GM18520 (cell line): ENCODE results near the gene PTPRS.

Experiments
- ATAC-seq: cut with Tn5 transposase; IDR thresholded peaks from one replicate; pipeline ENCODE4 v1.9.1; 2021; ENCODE audit not compliant: unreplicated experiment

The PTPRS gene

GRCh38 chr19:5355076-5355475 lies 14.5 kb upstream of the PTPRS start:
- no peak for ATAC-seq

DNA sequence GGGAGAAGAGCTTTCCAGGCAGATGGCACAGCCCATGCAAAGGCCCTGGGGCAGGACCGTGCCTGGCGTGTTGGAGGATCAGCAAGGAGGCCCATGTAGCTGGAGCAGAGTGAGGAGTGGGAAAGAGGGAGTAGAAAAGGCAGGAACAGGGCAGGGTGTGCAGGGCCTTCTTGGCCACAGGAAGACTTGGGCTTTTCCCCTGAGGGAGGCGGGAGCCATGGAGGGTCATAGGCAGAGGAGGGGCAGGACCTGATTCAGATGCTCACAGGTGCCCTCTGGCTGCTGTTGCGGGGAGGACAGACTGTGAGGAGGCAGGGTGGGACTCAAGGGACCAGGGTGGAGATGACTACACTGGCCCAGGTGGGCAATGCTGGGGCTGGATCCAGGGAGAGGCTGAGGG lies 13.8 kb upstream of the PTPRS start:
- ATAC-seq, result no peak

- ATAC-seq, result no peak
Measured at GRCh38 chr19:5352229-5352763, 11.7 kb upstream of the PTPRS start.

DNA sequence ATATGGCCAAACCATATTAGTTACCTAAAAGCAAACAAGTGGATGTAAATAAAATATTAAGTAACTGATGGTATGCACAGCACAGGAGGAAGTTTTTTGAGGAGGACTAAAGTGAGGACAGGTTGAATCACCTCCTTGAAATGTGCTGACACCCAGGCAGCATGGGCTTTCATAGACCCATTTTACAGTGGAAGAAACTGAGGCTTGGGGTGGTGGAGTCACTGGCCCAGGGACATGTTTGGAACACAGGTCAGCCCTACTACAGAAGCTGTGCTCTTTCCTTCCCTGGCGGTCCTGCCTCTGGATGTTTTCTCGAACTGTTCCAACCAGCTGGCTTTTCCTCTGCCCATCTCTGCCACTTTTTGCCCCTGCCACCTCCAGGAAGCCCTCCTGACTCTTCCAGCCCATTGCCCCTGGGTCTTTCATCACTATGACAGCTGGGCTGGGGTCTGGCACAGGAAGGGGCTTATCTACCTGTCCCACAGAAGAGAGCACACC lies 11.2 kb upstream of the PTPRS start:
- no peak for ATAC-seq

DNA sequence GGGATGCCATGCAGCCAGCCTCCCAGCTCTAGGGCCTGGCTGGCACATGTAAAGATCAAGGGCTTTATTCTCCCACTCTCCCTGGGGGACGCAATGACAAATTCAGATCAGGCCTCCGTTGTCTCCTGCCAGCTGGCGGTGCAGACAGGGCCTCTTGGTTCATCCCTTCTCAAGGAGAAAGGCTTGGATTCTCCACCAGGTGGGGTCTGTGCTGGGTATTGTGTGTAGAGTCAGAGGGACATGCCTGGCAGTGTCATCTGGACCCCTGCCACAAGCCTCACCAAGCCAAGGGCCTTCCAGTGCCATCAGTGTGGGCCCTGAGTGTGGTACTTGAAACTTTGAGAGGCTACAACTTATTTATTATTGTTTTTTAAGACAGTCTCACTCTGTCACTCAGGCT lies 8.4 kb upstream of the PTPRS start:
- ATAC-seq, result no peak

DNA sequence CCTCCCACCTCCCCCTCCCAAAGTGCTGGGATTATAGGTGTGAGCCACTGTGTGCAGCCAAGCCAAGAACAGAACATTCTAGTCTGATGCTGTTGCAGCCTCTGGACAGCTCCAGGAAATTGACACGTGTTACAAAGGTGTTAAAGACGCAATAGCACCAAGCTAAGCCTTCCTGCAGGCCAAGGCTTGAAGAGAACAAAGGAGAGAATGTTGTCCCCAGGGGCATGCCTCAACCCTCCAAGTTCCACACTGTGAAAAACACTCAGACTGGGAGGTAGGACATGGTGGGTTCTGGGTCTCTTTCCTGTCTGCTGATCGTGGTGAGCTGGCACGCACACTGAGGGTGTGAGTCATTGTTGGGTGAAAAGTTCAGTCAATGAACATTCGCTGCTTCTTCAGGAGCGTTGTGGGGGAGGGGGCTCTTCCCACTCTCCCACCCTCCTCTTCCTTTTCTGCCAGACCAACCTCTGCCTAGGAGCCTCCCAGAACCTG lies 5.3 kb upstream of the PTPRS start:
- ATAC-seq, result no peak

DNA sequence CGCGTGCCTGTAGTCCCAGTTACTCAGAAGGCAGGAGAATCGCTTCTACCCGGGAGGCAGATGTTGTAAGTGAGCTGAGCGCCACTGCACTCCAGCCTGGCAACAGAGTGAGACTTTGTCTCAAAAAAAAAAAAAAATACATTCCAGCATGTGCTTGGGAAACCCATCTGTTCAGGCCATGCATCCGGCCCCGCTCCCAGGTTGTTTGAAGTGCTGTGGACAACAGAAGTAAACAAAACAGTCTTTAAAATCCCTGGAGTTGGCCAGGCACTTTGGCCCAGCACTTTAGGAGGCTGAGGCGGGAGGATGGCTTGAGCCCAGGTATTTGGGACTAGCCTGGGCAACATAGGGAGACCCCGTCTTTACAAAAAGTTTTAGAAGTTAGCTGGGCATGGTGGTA lies 3.2 kb upstream of the PTPRS start:
- ATAC-seq, result no peak

- ATAC-seq, result no peak
Measured at GRCh38 chr19:5342573-5343201, 2.1 kb upstream of the PTPRS start.

GRCh38 chr19:5341981-5342380 lies 1.4 kb upstream of the PTPRS start:
- ATAC-seq, result no peak

GRCh38 chr19:5341448-5341820 lies 822 bp upstream of the PTPRS start:
- no peak for ATAC-seq

DNA sequence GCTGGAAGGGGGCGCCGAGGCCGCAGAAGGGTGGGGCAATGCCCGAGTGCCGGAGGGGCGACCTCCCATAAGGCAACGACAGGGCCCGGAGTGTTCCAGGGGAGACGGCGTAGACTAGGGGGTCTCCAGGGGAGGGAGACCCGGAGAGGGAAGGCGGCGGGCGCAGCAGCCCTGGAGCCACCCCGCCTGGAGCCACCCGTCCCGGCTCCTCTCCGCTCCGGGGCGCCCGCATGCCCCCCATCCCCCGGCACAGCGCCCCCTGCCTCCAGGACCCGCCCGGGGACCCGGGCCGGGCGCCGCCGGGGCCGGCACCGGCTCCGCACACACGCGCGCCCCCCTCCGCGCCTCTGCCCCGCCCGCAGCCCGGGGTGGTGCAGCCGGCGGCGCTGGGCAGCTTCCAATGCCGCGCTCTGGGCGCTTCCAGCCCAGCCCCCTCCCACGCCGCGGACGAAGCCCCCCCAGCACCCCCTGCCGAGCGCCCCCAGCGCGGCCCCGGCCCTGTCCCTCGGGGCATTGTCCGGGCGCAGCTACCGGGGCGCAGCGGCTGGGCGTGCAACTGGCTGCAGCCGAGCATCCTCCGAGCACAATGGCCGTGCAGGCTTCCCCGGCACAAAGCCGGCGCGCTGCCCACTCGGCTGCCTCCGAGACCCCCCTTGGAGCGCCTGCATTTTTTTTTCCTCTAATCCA lies 519 bp downstream of the PTPRS start:
- ATAC-seq, result no peak

DNA sequence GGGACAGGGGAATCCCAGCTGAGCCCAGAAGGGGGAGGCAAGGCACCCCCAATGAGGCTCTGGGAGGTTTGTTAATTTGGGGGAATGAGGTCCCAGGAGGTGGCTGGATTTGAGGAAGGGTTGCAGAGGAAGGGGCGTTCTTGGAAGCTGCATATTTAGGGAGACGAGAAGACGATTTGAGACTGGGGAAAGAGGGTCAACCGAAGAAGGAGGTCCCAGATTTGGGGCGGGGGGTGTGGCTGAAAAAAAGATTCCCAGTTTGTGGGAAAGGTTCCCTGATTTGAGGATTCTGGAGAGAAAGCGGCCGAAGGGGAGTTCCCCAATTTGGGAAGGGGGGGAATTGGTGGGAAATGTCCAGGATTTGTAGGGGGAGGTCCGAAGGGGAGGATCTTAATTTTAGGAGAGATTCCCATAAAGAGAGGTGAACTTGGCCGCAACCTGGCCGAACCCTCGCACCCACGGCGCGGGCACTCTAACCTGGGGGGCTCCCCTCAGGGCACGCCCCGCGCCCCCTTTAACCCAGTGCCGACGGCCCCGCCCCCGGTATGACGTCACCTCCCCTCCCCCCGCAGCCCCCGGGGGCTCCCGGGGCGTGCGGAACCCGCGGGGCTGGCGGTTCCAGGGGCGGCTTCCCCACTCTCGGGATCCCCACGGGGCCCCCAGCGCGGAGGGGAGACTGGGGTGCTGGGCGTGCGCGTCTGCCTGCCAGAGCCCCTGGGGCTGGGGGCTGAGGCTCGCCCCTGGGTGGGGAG lies 1.2 kb downstream of the PTPRS start:
- ATAC-seq, result no peak

- ATAC-seq, result no peak
Measured at GRCh38 chr19:5338656-5339197, 1.9 kb downstream of the PTPRS start.

GRCh38 chr19:5337708-5338655 lies 2.6 kb downstream of the PTPRS start:
- ATAC-seq, result no peak

DNA sequence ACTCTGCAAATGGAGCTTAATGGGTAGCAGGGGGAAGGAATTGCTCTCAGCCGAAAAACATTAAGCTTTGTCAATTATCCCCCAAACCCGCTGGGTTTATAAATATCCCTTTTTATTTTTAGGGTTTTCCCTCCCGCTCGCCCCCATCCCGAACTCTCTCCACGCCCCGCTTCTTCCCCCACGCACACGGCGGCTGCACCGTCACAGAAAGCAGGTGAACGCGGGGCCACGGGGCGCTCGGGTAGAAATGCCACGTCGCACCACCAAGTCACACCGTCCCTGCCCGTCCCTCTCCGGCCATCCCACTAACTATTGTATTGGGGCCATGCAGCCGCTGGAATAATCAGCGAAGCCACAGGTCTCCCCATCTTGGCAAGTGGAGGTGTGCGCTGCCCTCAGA lies 3.5 kb downstream of the PTPRS start:
- no peak for ATAC-seq

- ATAC-seq, result no peak
Measured at GRCh38 chr19:5336195-5336965, 4.2 kb downstream of the PTPRS start.

GRCh38 chr19:5335593-5335992 lies 5.0 kb downstream of the PTPRS start:
- ATAC-seq, result no peak

- ATAC-seq, result no peak
Measured at GRCh38 chr19:5334824-5335500, 5.7 kb downstream of the PTPRS start.

GRCh38 chr19:5334366-5334739 lies 6.3 kb downstream of the PTPRS start:
- ATAC-seq, result no peak
